Measurements from ENCODE around the gene ZC3H14. TPM values are rescaled to one million over a fixed set of nuclear protein-coding genes. Genes with fewer than 3 reads are reported as not detected.

Gene ZC3H14
- polyA plus RNA-seq, 2 donors: 12.7 to 17.5 TPM

DNA sequence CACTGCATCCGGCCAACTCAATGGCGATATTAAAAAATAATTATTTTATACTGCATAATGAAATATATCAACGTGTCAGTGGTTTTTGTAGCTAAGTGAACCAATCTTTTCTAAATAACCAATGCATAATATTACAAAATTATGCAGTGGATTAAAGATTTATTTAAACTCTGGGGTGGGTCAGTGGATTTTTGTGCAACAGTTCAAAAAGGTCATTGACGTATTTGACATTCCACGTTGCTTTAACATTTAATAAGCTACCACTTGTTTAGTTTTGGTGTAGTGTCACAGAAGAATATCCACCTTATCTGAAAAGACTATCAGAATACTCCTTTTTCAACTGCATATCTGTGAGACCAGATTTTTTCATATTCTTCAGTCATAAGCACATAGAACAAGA lies 2.6 kb downstream of the ZC3H14 start:
- peaks cover 0 to 9% of the 10 kb centered on the region in 2 donors for H3K36me3 ChIP-seq (ENCODE audit: control insufficient read depth in 2 of 2, insufficient read depth in 2 of 2, low read length in 1 of 2)
- no peaks in the 10 kb centered on the region for H3K9me3 ChIP-seq (ENCODE audit: control insufficient read depth in 2 of 2, insufficient read depth in 1 of 2, low read depth in 1 of 2, low read length in 1 of 2)
- H3K4me1 ChIP-seq (ENCODE audit: control insufficient read depth in 2 of 2, insufficient read depth in 2 of 2, low read length in 1 of 2): peaks cover 0 to 3% of the 10 kb centered on the region in 2 donors
- WGBS, 2 donors: 89 to 90% methylated on average over 5 of the region's 5 CpGs
- H3K27me3 ChIP-seq (ENCODE audit: control insufficient read depth in 1 of 2, insufficient read depth in 2 of 2, low read length in 2 of 2): no peaks in the 10 kb centered on the region
- no peak overlapping the region for H3K27ac ChIP-seq (ENCODE audit: low read depth in 2 of 2, low read length in 1 of 2)
- no peak overlapping the region for H3K4me3 ChIP-seq (ENCODE audit: low read depth in 1 of 2, low read length in 2 of 2)

DNA sequence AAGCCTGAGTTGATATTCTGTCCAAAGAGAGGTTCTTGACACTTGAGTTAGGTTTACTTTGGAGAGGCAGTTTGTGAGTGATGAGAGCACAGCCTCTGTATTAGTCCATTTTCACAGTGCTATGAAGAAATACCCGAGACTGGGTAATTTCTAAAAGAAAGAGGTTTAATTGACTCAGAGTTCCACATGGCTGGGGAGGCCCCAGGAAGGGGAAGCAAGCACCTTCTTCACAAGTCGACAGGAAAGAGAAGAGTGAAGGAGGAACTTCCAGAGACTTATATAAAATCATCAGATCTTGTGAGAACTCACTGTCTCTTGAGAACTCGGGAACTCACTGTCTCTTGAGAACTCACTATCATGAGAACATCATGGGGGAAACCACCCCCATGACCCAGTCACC lies 5.4 kb downstream of the ZC3H14 start:
- Histone ChIP-seq H3K4me1 (ENCODE audit: control insufficient read depth in 2 of 2, insufficient read depth in 2 of 2, low read length in 1 of 2) (no peaks in the 10 kb centered on the region), H3K36me3 (ENCODE audit: control insufficient read depth in 2 of 2, insufficient read depth in 2 of 2, low read length in 1 of 2) (peaks cover 0 to 16% of the 10 kb centered on the region in 2 donors), H3K9me3 (ENCODE audit: control insufficient read depth in 2 of 2, insufficient read depth in 1 of 2, low read depth in 1 of 2, low read length in 1 of 2) (no peaks in the 10 kb centered on the region), H3K27me3 (ENCODE audit: control insufficient read depth in 1 of 2, insufficient read depth in 2 of 2, low read length in 2 of 2) (no peaks in the 10 kb centered on the region), H3K27ac (ENCODE audit: low read depth in 2 of 2, low read length in 1 of 2) (no peak overlapping the region), H3K4me3 (ENCODE audit: low read depth in 1 of 2, low read length in 2 of 2) (no peak overlapping the region)
- 78 to 82% methylated on average over 3 of the region's 3 CpGs for WGBS, 2 donors

DNA sequence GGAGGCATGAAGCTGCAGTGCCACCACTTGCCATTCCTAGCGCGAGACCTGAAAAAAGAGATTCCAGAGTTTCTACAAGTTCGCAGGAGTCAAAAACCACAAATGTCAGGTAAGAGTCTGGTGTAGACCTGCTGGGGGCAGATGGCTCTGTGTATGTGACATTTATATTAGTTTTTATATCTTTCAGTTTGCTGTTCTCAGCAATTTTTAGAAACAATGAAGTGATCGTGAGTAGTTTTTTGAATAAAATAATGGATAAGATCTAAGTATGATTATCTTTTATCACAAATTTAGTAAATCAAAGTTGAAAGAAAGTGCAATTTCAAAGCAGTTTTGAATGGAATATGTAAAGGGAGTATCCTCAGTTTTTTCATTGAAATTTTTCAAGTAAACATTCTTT lies 9.3 kb downstream of the ZC3H14 start:
- H3K9me3 ChIP-seq (ENCODE audit: control insufficient read depth in 2 of 2, insufficient read depth in 1 of 2, low read depth in 1 of 2, low read length in 1 of 2): no peaks in the 10 kb centered on the region
- no peak overlapping the region for H3K27ac ChIP-seq (ENCODE audit: low read depth in 2 of 2, low read length in 1 of 2)
- no peaks in the 10 kb centered on the region for H3K27me3 ChIP-seq (ENCODE audit: control insufficient read depth in 1 of 2, insufficient read depth in 2 of 2, low read length in 2 of 2)
- H3K4me3 ChIP-seq (ENCODE audit: low read depth in 1 of 2, low read length in 2 of 2): no peak overlapping the region
- H3K4me1 ChIP-seq (ENCODE audit: control insufficient read depth in 2 of 2, insufficient read depth in 2 of 2, low read length in 1 of 2): no peaks in the 10 kb centered on the region
- peaks cover 0 to 21% of the 10 kb centered on the region in 2 donors for H3K36me3 ChIP-seq (ENCODE audit: control insufficient read depth in 2 of 2, insufficient read depth in 2 of 2, low read length in 1 of 2)
- WGBS, 2 donors: 96% methylated on average over 4 of the region's 4 CpGs

DNA sequence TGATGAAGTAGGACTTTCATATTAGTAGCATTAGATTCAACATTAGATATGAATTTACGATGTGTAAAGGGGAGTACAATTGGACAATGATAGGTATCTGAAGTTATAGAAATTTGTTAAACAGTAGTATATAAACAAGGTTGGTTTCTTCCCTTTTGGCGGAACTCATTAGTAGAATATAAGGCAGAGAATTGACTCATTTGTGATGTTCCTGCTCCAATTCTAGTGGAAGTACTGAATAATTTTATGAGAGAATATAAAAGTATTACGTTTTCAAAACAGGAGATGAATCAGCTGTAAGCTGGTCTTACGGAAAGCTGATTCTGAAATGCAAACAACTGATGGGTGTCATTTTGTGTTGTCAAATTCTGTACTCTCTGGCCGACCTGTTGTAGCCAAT lies 13.4 kb downstream of the ZC3H14 start:
- no peak overlapping the region for H3K4me3 ChIP-seq (ENCODE audit: low read depth in 1 of 2, low read length in 2 of 2)
- 92 to 94% methylated on average over 5 of the region's 5 CpGs for WGBS, 2 donors
- no peak overlapping the region for H3K27ac ChIP-seq (ENCODE audit: low read depth in 2 of 2, low read length in 1 of 2)
- no peaks in the 10 kb centered on the region for H3K27me3 ChIP-seq (ENCODE audit: control insufficient read depth in 1 of 2, insufficient read depth in 2 of 2, low read length in 2 of 2)
- H3K9me3 ChIP-seq (ENCODE audit: control insufficient read depth in 2 of 2, insufficient read depth in 1 of 2, low read depth in 1 of 2, low read length in 1 of 2): no peaks in the 10 kb centered on the region
- no peaks in the 10 kb centered on the region for H3K4me1 ChIP-seq (ENCODE audit: control insufficient read depth in 2 of 2, insufficient read depth in 2 of 2, low read length in 1 of 2)
- H3K36me3 ChIP-seq (ENCODE audit: control insufficient read depth in 2 of 2, insufficient read depth in 2 of 2, low read length in 1 of 2): peaks cover 2 to 20% of the 10 kb centered on the region in 2 donors

DNA sequence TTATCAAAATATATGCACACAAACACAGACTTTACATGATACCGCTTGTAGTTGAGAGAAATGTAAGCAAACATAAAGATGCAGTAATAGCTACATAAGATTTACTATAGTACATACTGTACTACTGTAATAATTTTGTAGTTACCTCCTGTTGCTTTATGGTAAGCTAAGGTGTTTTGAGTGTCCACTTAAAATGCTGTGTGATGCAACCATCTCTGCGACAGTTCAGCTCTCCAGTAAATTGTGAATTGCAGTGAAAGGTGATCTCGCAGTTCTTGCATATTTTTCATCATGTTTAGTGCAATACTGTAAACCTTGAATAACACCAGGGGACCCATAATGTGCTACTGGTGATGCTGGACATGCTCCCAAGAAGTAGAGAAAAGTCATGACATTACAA lies 21.6 kb downstream of the ZC3H14 start:
- no peaks in the 10 kb centered on the region for H3K4me1 ChIP-seq (ENCODE audit: control insufficient read depth in 2 of 2, insufficient read depth in 2 of 2, low read length in 1 of 2)
- H3K36me3 ChIP-seq (ENCODE audit: control insufficient read depth in 2 of 2, insufficient read depth in 2 of 2, low read length in 1 of 2): peaks cover 0 to 11% of the 10 kb centered on the region in 2 donors
- no peak overlapping the region for H3K27ac ChIP-seq (ENCODE audit: low read depth in 2 of 2, low read length in 1 of 2)
- no peak overlapping the region for H3K4me3 ChIP-seq (ENCODE audit: low read depth in 1 of 2, low read length in 2 of 2)
- H3K9me3 ChIP-seq (ENCODE audit: control insufficient read depth in 2 of 2, insufficient read depth in 1 of 2, low read depth in 1 of 2, low read length in 1 of 2): no peaks in the 10 kb centered on the region
- H3K27me3 ChIP-seq (ENCODE audit: control insufficient read depth in 1 of 2, insufficient read depth in 2 of 2, low read length in 2 of 2): no peaks in the 10 kb centered on the region
- 95 to 100% methylated on average over 3 of the region's 3 CpGs for WGBS, 2 donors

DNA sequence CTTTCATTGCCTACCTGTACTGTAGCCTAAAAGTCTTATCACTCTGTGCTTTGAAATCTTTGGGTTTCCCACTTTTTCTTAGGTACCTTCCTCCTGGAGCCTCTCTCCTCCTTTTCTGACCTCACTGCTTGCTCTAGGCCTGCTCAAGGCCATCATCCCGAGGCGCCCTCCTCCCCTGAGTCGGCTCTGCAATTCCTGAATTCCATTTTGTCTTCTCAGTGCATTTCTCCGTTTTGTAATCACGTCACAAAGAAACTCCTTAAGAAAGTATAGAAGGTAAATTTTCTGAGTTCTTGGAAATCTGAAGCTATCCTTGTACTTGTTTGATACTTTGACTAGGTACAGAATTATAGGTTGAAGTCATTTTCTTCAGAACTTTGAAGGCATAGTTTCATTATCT lies 25.2 kb downstream of the ZC3H14 start:
- Histone ChIP-seq H3K9me3 (ENCODE audit: control insufficient read depth in 2 of 2, insufficient read depth in 1 of 2, low read depth in 1 of 2, low read length in 1 of 2) (no peaks in the 10 kb centered on the region), H3K36me3 (ENCODE audit: control insufficient read depth in 2 of 2, insufficient read depth in 2 of 2, low read length in 1 of 2) (peaks cover 0 to 12% of the 10 kb centered on the region in 2 donors), H3K27me3 (ENCODE audit: control insufficient read depth in 1 of 2, insufficient read depth in 2 of 2, low read length in 2 of 2) (no peaks in the 10 kb centered on the region), H3K4me1 (ENCODE audit: control insufficient read depth in 2 of 2, insufficient read depth in 2 of 2, low read length in 1 of 2) (no peaks in the 10 kb centered on the region), H3K4me3 (ENCODE audit: low read depth in 1 of 2, low read length in 2 of 2) (no peak overlapping the region), H3K27ac (ENCODE audit: low read depth in 2 of 2, low read length in 1 of 2) (no peak overlapping the region)
- WGBS, 2 donors: 93 to 94% methylated on average over 5 of the region's 5 CpGs

DNA sequence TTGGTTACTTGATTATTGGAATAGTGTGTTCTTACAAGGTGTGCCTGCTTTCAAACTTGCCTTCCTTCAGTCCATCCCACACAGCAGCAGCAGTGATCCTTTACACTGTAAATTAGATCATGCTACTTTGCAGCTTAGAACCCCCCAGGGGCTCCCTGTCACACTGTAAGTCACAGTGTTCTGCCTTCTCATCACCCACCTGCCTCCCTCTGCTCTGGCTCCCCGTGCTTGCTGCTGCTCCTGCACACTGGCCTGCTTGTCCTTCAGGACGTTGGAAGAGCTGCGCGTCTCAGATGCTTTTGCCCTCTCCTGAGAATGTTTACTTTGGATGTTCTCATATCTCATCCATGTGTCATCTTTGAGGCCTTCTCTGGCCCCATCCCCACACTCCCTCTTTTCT lies 27.3 kb downstream of the ZC3H14 start:
- H3K4me3 ChIP-seq (ENCODE audit: low read depth in 1 of 2, low read length in 2 of 2): no peak overlapping the region
- H3K27me3 ChIP-seq (ENCODE audit: control insufficient read depth in 1 of 2, insufficient read depth in 2 of 2, low read length in 2 of 2): no peaks in the 10 kb centered on the region
- 60 to 61% methylated on average over 4 of the region's 4 CpGs for WGBS, 2 donors
- no peaks in the 10 kb centered on the region for H3K9me3 ChIP-seq (ENCODE audit: control insufficient read depth in 2 of 2, insufficient read depth in 1 of 2, low read depth in 1 of 2, low read length in 1 of 2)
- H3K4me1 ChIP-seq (ENCODE audit: control insufficient read depth in 2 of 2, insufficient read depth in 2 of 2, low read length in 1 of 2): no peaks in the 10 kb centered on the region
- no peak overlapping the region for H3K27ac ChIP-seq (ENCODE audit: low read depth in 2 of 2, low read length in 1 of 2)
- peaks cover 0 to 8% of the 10 kb centered on the region in 2 donors for H3K36me3 ChIP-seq (ENCODE audit: control insufficient read depth in 2 of 2, insufficient read depth in 2 of 2, low read length in 1 of 2)

DNA sequence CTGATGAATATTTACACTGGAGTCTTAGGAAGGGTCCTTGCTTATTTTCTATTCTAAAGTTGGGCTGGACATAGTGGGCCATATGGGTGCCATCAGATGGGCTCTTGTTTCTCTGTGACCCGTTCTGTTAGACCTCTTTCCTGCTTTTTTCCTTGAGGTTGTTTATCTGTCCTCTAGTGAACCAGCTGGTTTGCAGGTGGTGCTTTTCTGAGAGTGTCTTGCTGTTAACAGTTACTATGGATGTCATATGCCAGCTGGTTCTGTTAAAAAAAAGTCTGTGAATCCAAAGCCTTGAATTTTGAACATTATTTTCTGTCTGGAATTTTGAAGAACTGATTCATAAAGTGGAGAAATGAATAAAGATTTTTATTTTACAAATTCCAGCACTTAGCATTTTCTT lies 29.2 kb downstream of the ZC3H14 start:
- Histone ChIP-seq H3K36me3 (ENCODE audit: control insufficient read depth in 2 of 2, insufficient read depth in 2 of 2, low read length in 1 of 2) (peaks cover 4 to 10% of the 10 kb centered on the region in 2 donors), H3K9me3 (ENCODE audit: control insufficient read depth in 2 of 2, insufficient read depth in 1 of 2, low read depth in 1 of 2, low read length in 1 of 2) (no peaks in the 10 kb centered on the region), H3K4me1 (ENCODE audit: control insufficient read depth in 2 of 2, insufficient read depth in 2 of 2, low read length in 1 of 2) (no peaks in the 10 kb centered on the region), H3K4me3 (ENCODE audit: low read depth in 1 of 2, low read length in 2 of 2) (no peak overlapping the region), H3K27me3 (ENCODE audit: control insufficient read depth in 1 of 2, insufficient read depth in 2 of 2, low read length in 2 of 2) (no peaks in the 10 kb centered on the region), H3K27ac (ENCODE audit: low read depth in 2 of 2, low read length in 1 of 2) (no peak overlapping the region)
- WGBS, 2 donors: 4 to 61% methylated on average over 1 of the region's 1 CpG

DNA sequence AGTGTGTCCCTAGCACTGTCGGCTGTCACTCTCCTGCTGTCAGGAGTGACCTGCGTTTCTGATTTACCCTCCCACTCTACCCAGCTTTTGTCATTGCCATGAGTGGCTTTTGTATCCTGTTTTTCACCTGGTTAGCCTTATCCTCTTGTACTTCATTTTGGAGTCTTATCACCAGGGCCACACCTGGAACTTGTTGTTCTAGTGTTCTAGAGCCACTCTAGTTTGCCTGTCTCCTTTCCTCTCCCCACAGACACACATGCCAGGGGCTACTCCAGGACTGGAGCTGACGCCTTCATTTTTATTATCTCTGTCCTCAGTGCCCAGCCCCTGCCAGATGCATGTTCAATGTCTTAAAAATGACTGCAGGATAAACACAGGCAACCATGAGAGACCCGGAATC lies 34.2 kb downstream of the ZC3H14 start:
- WGBS, 2 donors: 90 to 95% methylated on average over 4 of the region's 4 CpGs

DNA sequence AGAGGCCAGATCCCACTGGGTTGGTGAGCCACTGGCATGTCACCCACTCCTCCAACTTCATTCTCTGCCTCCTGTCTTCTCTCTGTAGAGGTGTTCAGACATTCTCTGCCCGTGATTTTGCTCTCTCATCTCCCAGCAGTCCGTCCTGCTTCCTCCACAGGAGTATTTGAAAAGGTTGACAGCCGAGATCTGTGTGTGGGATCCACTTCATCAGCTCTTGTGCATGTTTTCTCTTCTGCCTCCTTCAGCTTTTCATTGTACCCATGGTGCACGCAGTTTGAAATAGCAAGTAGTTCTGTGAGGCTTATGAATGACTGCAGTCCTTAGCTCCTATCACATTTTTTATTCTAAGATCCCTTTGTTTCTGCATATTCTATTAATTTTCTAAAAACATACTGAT lies 34.8 kb downstream of the ZC3H14 start:
- H3K4me3 ChIP-seq (ENCODE audit: low read depth in 1 of 2, low read length in 2 of 2): no peak overlapping the region
- H3K27me3 ChIP-seq (ENCODE audit: control insufficient read depth in 1 of 2, insufficient read depth in 2 of 2, low read length in 2 of 2): no peaks in the 10 kb centered on the region
- peaks cover 10 to 18% of the 10 kb centered on the region in 2 donors for H3K36me3 ChIP-seq (ENCODE audit: control insufficient read depth in 2 of 2, insufficient read depth in 2 of 2, low read length in 1 of 2)
- H3K9me3 ChIP-seq (ENCODE audit: control insufficient read depth in 2 of 2, insufficient read depth in 1 of 2, low read depth in 1 of 2, low read length in 1 of 2): no peaks in the 10 kb centered on the region
- H3K27ac ChIP-seq (ENCODE audit: low read depth in 2 of 2, low read length in 1 of 2): no peak overlapping the region
- H3K4me1 ChIP-seq (ENCODE audit: control insufficient read depth in 2 of 2, insufficient read depth in 2 of 2, low read length in 1 of 2): peaks cover 0 to 2% of the 10 kb centered on the region in 2 donors
- WGBS, 2 donors: 92 to 96% methylated on average over 4 of the region's 4 CpGs

More for the DNA sequence above, 34.2 kb downstream of the ZC3H14 start:
- Histone ChIP-seq H3K36me3 (ENCODE audit: control insufficient read depth in 2 of 2, insufficient read depth in 2 of 2, low read length in 1 of 2) (peaks cover 8 to 16% of the 10 kb centered on the region in 2 donors), H3K4me3 (ENCODE audit: low read depth in 1 of 2, low read length in 2 of 2) (no peak overlapping the region), H3K9me3 (ENCODE audit: control insufficient read depth in 2 of 2, insufficient read depth in 1 of 2, low read depth in 1 of 2, low read length in 1 of 2) (no peaks in the 10 kb centered on the region), H3K27ac (ENCODE audit: low read depth in 2 of 2, low read length in 1 of 2) (no peak overlapping the region), H3K27me3 (ENCODE audit: control insufficient read depth in 1 of 2, insufficient read depth in 2 of 2, low read length in 2 of 2) (no peaks in the 10 kb centered on the region), H3K4me1 (ENCODE audit: control insufficient read depth in 2 of 2, insufficient read depth in 2 of 2, low read length in 1 of 2) (peaks cover 0 to 2% of the 10 kb centered on the region in 2 donors)

Measured in esophagus (tissue), 2 donors.